ENCODE data around the gene SFN.
A peak's percentile ranks its signal among the peaks of the same experiment; 100 is the strongest.
"Not testable (repeated sequence)": the region's sequence is repeated elsewhere in the genome, so short reads cannot be mapped to it uniquely, and the experiment has no call there.

Gene SFN

GRCh38 chr1:26873097-26873496 lies 10.1 kb downstream of the SFN start:
- not testable (repeated sequence) for DNase-seq (ENCODE audit: low spot score)

- no peak for DNase-seq (ENCODE audit: low spot score)
Measured at GRCh38 chr1:26874896-26875295, 11.9 kb downstream of the SFN start.

- DNase-seq (ENCODE audit: low spot score) = no peak
Measured at GRCh38 chr1:26877326-26877725, 14.4 kb downstream of the SFN start.

- no peak for DNase-seq (ENCODE audit: low spot score)
Measured at GRCh38 chr1:26879793-26880192, 16.8 kb downstream of the SFN start.

- DNase-seq (ENCODE audit: low spot score) = not testable (repeated sequence)
Measured at GRCh38 chr1:26881611-26882010, 18.7 kb downstream of the SFN start.

GRCh38 chr1:26882696-26883463 lies 19.9 kb downstream of the SFN start:
- DNase-seq (ENCODE audit: low spot score) = no peak

- no peak for DNase-seq (ENCODE audit: low spot score)
Measured at GRCh38 chr1:26887125-26887524, 24.2 kb downstream of the SFN start.

- no peak for DNase-seq (ENCODE audit: low spot score)
Measured at GRCh38 chr1:26888231-26888630, 25.3 kb downstream of the SFN start.

- peak; percentile 77 for DNase-seq (ENCODE audit: low spot score)
Measured at GRCh38 chr1:26889551-26890466, 26.9 kb downstream of the SFN start, which contains the start of gene GPN2. Gene GPN2, minus strand, starts transcription at chr1:26890283. Its CDS starts 187 bp downstream, at chr1:26890096.

GRCh38 chr1:26890467-26890796 lies 27.5 kb downstream of the SFN start:
- DNase-seq (ENCODE audit: low spot score) = no peak

GRCh38 chr1:26894263-26894662 lies 31.3 kb downstream of the SFN start:
- no peak for DNase-seq (ENCODE audit: low spot score)

- no peak for DNase-seq (ENCODE audit: low spot score)
Measured at GRCh38 chr1:26897351-26897750, 34.4 kb downstream of the SFN start.

- DNase-seq (ENCODE audit: low spot score) = peak; percentile 94
Measured at GRCh38 chr1:26900001-26900814, 37.3 kb downstream of the SFN start, which contains the start of gene GPATCH3. Gene GPATCH3, minus strand, starts transcription at chr1:26900467. Its CDS starts 25 bp downstream, at chr1:26900442.

- DNase-seq (ENCODE audit: low spot score) = no peak
Measured at GRCh38 chr1:26900815-26901511, 38.0 kb downstream of the SFN start.

- DNase-seq (ENCODE audit: low spot score) = peak; percentile 42
Measured at GRCh38 chr1:26907071-26907917, 44.3 kb downstream of the SFN start.

- DNase-seq (ENCODE audit: low spot score) = no peak
Measured at GRCh38 chr1:26909951-26910342, 47.0 kb downstream of the SFN start.

- no peak for DNase-seq (ENCODE audit: low spot score)
Measured at GRCh38 chr1:26910343-26911160, 47.6 kb downstream of the SFN start.

- no peak for DNase-seq (ENCODE audit: low spot score)
Measured at GRCh38 chr1:26911399-26912146, 48.6 kb downstream of the SFN start.

GRCh38 chr1:26912147-26912490 lies 49.2 kb downstream of the SFN start:
- no peak for DNase-seq (ENCODE audit: low spot score)

All from LoVo (cell line).